ENCODE results near the gene CAPN5.

DNA sequence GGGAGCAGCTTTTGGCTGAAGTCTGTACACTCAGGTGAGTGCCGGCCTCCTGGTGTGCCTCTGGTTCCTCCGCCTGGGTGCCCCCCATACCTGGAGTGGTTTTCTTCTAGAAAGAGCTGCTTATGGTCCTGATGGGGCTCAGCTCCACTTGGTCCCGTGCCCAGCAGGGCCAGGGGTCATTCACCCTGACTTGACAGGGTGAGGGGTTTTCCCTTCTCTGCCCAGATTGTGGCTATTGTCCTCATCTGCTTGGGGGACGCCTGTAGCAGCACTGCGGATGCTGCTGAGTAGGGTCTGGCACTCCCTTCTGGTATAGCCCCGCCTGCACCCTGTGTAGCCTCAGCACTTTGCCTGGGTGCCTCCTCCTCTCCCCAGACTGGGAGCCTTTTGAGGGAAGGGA, 44.1 kb downstream of the CAPN5 start:
- TF ChIP-seq CTCF (IDR thresholded peaks at IDR 0.05) = no peak
- no peak for TF ChIP-seq POLR2A (IDR thresholded peaks at IDR 0.05)
- TF ChIP-seq POLR2AphosphoS5 (IDR thresholded peaks at IDR 0.05; ENCODE audit: insufficient read depth in 1 of 2, low read depth in 1 of 2) = no peak
